Stimulated activated naive CD4-positive, alpha-beta T cell (primary cell): ENCODE results near the gene ANKRD53.

Experiments
- DNase-seq, 6 experiments: peaks; one replicate each; lab custom pipeline; 2025; lab: John Stamatoyannopoulos, UW

The ANKRD53 gene

DNA sequence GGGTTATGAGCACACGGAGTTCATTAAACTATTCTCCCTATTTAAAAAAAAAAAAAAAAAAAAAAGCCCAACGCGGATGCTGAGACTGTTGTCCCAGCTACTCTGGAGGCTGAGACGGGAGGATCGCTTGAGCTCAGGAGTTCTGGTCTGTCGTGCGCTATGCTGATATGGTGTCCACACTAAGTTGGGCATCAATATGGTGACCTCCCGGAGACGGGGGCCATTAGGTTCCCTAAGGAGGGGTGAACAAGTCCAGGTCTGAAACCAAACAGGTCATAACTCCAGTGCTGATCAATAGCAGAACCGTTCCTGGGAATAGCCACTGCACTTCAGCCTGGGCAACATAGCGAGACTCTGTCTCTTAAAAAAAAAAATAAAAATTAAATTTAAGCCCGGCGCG lies 12.9 kb upstream of the ANKRD53 start:
- no peak for DNase-seq

DNA sequence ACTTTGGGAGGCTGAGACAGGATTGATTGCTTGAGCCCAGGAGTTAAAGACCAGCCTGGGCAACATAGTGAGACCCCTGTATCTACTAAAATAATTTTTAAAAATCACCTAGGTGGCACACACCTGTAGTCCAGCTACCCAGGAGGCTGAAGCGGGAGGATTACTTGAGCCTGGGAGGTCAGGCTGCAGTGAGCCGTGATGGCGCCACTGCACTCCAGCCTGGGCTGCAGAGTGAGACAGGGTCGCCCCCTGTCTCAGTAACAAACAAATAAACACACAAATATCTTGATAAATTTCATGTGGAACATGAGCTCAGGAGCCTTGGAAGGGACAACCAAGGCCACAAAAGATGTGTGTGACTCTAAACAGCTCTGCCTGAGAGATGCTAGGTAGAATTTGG lies 11.7 kb upstream of the ANKRD53 start:
- DNase-seq = no peak

DNA sequence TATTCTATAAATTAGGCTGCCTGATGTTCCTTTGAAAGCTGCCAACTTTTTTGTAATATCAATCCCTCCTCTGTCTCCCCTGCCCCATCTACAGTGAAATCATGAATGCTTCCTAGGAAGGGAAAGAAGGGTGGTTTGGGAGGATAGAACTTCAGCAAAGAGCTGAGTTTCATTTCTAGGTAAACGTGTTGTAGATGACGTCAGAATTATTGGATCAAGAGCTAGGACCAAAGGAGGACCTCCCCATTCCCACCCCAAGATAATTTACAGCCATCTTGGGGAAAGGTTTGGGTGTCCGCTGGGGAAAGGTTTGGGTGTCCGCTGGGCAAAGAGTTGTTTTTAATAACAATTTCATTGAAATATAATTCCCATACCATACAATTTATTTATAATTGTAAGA lies 11.2 kb upstream of the ANKRD53 start:
- DNase-seq = no peak

DNA sequence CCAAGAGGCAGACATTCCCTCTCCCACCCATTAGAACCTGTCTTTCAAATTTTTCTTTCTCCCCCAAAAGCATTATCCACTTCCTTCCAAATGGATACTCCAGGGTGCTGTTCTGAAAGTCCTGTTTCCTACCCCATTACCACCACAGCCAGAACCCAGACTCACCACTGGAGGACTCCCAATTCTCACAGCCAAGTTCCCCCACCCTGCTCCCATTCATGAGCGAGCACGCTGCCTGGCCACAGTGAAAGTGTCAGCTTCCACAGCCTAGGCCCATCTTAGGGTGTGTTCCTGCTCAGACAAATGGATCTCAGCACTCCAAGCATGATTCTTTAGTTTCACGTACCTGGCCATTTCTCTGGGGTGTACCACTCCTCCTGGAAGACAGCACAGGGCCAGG lies 3.8 kb upstream of the ANKRD53 start:
- DNase-seq = no peak

DNA sequence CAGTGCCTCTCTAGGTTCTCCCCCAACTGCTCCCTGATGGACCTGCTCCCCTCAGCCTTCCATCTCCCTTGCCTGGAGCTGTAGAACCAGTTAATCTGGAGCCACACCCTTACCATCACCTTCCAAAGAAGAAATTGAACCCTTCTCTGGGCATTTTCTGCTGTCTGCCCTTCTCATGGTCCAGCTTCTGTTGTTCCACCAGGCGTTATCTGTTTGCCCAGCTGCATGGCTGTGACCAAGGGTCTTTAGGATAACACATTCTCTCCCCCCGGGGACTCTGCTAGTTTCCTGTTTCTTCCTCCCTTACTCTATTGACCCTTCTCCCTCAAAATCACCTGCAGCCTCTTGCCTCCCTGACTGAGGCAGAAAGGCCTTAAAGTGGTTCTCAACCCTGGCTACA lies 3.2 kb upstream of the ANKRD53 start:
- DNase-seq = no peak

DNA sequence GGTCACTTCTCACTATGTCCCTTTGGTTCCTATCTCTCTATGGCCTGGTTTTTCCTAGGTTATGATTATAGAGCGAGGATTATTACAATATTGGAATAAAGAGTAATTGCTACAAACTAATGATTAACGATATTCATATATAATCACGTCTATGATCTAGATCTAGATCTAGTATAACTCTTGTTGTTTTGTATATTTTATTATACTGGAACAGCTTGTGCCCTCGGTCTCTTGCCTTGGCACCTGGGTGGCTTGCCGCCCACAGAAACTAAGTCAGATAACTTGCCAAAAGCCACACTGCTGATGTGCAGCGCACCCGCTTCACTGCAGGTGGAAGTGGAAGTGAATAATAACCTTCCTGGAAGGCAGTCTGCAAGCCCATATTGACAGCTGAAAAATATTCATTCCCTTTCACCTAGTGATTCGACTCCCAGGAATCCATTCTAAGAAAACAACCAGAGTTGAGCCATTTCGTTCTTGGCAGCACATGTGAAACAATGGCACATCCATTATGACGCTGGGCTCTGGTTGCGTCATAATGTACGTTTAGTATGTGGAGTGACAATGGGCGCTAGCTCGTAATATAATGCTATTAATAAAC lies 725 bp upstream of the ANKRD53 start:
- peak in 4 of 6 experiments; percentile 7 to 54 (median 28) for DNase-seq

DNA sequence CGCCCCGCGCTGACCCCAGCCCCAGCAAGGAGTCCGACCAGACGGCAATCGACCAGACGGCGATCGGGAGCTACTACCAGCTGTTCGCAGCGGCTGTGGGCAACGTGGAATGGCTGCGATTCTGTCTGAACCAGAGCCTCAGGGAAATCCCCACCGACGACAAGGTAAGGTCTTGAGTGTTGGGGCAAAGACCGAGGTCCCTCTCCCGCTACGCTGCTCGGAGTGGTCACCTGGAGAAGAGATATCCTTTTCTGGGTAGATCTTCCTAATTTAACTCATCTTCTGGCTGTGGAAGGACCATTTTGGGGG lies 704 bp downstream of the ANKRD53 start:
- peak in 1 of 6 experiments; percentile 24 for DNase-seq

DNA sequence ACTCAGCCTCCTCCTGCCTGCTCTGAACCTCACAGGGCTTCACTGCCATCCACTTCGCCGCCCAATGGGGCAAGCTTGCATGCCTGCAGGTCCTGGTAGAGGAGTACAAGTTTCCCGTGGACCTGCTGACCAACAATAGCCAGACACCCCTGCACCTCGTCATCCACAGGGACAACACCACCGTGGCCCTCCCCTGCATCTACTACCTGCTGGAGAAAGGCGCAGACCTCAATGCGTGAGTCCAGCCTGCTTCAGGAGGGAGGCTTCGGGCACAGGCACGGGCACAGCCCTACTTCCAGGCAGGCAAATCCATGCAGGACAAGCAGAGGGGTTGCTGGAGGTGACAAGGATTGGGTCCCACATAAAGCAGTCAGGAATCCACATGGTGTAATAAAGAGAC lies 1.2 kb downstream of the ANKRD53 start:
- no peak for DNase-seq

DNA sequence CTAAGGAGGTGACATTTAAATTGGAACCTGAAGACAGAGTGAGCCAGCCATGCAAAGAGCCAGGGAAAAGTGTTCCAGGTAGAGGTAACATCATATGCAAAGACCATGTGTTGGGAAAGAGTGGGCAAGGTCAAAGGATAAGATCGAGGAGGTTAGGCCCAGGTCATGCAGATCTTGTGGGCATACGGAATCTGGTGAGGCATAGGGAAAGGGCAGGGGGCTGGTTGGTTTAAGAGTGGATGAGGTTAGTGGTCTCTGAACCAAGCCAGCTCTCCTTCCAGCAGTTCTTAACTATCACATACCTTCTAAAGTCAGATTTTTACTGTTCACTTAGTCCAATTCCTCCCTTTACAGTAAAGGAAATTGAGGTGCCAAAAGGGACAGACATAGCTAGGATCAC lies 3.0 kb downstream of the ANKRD53 start:
- DNase-seq = no peak

DNA sequence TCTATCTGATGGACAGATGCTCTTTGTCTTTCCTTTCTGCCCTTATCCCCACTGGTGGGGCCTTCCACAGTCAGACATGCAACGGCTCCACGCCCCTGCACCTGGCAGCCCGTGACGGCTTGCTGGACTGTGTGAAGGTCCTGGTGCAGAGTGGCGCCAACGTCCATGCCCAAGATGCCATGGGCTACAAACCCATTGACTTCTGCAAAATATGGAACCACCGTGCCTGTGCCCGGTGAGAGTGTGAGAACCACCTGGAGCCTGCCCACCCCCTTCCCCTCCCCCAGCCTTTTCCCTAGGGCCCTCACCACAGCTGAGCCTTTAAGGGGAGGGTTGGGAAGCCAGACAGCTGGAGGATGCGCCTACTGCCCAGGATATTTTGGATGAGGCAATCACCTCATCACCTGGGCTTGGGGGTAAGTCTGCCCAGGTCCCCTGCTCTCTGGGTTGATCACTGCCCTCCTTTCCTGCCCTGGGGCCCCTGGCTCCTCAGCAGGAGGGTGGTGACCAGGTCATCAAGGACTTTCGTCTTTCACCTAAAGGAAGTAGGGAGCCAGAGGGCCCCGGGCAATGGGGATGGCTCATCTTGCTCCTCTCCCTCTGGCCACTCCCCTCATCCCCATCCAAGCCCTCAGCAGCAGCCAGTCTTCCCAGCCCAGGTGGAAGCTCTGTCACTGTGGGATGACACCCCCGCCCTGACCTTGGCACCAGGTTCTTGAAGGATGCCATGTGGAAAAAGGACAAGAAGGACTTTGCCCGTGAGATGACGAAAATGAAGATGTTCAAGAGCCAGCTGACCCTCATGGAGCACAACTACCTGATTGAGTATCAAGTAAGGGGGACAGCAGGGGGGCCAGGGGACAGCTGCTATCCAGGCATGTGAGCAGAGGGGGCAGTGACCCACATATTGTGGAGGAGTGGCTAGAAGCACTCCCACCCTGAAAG lies 3.7 kb downstream of the ANKRD53 start:
- DNase-seq = no peak

DNA sequence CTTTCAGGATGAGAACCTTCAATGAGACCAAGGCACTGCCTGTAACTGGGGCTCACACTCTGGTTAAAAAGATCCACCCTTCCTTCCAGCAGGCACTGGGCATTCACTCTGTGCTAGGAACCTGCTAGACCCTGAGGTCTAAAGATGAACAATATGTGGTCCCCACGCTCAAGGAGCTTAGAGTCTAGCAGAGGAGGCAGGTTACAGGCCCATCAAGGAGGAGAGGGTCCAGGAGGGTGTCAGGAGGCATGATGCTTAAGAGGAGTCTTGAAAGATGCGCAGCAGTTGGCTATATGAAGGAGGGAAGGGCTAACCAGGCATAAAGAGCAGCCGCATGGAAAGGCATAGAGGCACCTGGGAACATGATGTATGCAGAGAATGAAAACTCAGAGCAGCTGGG lies 4.5 kb downstream of the ANKRD53 start:
- no peak for DNase-seq

DNA sequence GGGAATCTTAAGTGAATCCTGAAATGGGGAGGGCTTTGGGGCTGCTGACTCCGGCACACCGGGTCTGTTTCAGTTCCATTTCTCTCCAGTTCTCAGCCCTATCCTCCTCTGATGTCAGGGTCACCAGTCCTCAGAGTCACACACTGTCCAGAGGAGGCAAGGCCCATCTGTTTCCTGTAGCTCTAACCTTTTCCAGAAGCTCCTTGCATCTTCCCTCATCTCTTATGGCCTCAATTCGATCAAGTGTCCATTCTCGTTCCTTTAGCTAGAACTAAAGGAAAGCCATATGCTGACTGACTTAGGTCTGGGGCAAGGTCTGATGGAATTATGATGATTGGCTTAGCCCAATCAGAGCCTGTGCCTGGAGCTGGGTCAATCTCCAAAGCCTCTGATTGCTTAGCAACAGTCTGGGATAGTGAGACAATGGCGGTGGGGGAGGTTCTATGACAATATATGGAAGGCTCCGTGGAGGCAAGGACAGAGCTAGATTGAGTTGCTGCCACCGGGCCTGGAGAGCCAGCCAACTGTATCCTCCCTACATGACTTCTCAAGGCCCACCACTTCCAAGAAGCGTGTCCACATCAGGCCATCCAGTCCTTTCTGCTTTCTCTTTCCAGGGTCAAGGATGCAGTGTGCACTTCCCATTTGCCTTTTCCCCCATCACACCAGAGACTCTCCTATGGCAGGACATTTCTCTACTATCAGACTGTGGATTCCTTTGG lies 5.2 kb downstream of the ANKRD53 start:
- DNase-seq = no peak

DNA sequence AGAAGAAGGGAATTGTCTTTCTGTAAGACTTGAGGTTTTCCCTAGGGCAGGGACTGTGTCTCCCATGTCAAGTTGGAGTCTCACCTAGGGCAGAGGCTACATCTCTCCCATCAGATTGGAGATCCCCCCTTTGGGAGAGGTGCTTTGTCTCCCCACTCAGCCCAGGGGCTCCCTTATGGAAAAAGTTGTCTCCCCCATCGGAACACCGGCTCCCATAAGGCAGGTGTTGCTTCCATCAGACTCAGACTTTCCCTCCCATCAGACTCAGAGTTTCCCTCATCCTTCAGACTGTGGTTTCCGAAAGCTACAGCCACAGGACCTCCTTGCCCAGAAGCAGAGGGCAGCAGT lies 5.8 kb downstream of the ANKRD53 start:
- no peak for DNase-seq

DNA sequence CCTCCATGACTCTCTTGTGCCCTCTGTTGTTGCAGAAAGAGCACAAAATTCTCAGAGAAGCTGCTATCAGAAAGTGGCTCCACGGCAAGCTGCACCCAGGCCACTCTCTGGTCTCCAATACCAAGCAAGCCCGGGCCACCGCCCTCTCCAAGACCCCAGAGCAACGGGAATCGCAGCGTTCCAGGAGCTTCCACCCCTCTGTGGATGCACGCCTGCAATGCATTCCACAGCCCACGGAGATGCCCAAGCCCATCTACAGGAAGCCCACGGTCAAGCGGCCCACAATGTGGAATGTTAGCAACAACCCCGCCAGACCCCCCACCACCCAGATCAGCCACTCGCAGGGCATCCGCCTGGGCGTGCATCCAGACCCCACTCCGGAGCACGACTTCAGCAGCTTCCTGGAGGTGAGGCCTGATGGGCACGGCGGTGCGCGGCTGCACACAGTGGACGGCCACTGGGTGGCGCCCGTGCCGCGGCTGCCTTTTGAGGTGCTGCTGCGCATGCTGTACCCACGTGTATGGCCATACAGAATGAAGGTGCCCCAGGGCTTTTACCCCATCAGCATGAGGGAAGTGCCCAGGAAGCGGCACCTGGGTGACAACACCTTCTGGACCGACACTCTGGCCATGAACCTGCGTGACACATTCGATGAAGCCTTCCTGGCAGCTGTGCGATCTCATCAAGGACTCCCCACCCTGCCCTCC lies 6.3 kb downstream of the ANKRD53 start:
- DNase-seq = peak; percentile 60 to 81 (median 75)

DNA sequence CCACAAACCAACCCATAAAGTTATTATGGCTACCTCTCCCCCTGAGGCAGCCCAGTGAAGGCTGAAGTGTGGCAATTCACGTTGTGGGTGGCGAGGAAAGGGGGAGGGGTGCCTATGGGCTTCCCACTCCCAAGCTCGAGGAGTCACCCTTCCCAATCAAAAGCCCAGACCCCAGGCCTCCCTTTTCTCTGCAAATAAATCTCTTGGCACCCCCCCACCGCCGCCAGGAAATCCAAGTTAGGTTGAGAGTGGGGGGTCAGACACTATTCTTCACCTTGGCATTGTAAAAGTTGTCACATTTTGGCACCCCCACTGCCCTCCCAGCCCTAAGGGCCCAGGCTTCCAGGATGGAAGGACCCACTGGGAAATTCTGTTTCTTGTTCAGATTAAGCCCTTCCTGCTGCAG lies 6.9 kb downstream of the ANKRD53 start:
- DNase-seq = no peak

DNA sequence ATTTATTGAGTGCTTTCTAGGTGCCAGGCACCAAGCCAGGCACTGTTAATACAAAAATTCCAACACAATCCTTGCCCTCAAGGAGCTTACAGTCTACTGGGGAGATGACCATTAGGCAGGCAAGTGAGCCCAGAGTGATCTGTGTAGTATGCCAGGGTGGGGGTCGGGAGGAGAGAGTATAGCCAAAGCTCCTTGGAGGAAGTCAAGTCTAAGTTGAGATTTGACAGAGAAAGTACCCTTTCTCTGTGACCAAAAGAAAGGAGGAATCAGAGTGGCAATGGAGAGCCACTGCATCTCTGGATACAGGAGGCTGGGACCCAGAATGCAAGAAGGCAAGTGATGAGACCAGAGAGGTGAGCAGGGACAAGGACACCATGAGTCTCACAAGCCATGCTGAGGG lies 7.5 kb downstream of the ANKRD53 start:
- DNase-seq = no peak

DNA sequence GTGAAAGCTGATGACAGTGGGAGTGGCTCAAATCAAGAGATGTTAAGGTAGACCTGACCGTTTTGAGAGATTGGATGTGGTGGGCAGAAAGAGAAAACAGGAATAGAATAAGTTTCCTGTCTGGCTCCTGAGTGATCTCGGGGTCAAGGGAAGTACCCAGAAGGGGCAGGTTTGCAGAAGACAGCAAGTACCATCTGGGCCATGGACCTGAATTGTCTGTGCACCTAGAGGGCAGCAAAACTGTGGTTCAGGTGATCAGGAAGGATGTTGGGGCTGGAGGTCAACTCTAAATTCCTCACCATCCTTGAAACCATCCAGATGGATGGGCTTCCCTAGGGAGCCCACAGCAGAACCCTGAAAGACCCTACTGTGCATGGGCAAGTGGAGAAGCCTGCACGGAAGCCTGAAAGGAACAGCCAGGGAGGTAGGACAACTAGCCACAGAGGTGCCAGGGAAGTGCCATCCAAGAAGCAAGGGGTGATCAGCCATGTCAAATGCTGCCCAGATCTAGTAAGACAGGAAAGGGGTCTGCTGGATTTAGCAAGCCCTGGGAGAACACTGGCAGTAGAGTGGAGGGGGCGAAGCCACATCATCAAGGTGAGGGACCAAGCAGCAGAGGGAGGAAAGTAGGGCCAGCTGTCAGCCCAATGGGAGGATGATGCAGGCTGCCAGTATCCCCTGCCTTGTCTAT lies 8.2 kb downstream of the ANKRD53 start:
- no peak for DNase-seq

DNA sequence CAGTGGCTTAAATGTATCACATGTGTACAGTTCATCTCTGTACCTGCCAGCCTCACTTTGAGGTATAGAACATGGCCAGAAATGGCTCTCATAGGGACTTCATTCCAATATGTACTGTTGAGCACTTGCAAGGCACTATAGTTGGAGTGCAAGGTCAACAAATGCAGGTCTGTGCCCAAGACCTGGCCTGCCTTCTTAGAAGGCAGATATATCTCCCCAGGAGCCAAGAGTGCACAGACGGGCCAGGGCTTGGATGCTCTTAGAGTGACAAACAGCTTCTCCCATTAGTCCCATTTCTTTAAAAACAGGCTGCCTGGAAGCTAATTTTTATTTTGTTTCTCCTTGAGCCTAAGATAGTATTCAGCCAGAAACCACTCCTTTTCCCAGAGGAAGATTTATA lies 9.0 kb downstream of the ANKRD53 start:
- no peak for DNase-seq

DNA sequence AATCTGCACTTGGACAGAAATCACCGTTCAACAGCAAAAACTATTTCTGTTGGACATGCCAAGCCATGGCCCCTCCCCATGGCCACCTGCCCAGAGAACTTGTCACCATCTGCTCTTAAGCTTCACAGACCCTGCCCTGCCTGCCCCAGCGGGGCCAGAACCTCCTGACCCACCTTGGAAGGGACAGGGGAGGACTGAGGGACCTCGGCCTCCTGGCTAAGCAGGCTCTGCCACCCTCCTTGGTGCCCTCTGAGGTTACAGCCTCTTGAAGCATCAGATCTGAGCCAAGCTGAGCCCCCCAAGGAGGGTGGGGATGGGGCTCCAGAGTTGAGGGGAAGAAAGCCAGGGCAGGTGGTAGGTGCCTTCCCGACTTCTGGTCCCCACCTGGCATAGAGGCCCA lies 9.7 kb downstream of the ANKRD53 start:
- no peak for DNase-seq

DNA sequence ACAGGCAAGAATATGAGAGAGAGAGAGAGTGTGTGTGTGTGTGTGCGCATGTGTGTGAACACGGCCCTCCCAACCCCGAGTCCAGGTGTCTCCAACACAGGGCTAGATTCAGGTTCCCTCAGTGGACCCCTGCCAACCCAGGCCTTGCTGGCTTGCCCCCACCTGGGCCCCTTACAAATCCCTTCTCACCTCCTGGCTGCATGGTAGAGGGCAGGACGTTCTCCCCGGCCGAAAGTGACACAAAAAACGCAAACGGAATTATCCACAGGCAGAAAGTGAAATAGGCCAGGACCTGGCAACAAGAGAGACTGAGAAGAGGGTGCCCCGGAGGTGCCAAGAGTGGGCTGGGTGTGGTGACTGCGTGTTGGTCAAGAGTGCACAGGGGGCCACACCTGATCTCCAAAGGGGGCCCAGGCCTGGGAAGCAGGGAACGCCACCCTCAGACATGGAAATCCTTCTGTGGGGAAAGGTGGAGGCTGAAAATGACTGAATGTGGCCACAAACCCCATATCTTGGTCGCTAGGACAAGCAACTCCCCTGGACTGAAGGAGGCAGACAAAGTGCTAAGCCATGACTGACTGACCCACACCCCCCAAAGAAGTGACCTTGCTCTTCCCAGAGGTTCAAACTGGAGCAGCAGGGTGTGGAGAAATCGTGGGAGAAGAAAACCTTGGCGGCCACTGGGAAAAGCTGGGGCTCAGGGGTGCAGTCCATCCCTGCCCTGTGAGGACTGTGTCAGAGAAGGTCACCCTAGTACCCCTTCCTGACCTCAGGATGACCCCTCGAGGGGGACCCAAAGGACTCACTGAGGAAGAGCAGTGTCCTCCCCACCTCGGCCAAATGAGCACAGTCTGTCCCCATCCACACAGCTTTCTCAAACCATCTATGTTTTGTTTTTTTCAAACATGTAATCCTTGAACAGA lies 10.6 kb downstream of the ANKRD53 start:
- no peak for DNase-seq

DNA sequence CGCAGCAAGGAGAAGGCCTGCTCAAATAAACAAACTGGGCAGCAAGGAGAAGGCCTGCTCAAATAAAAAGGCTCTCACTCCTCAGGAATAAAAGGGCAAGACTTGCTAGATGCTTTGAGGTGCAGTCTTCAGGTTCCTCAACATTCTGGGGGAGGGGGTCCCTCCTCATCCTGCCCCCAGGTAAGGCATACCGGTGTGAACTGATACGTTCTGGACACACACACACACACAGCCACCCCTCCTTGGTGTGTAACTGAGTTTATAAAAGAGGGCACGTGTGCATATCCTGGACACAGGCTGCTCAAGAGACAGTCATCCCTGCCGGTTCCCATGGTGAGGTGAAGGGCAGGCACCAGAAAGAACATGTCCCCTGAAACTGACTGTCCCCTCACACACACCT lies 11.8 kb downstream of the ANKRD53 start:
- DNase-seq = no peak
